Skin of body (tissue), 2 donors: ENCODE measurements around the gene AUTS2. TPM values are rescaled to one million over a fixed set of nuclear protein-coding genes. Genes with fewer than 3 reads are reported as not detected.
A peak's percentile ranks its signal among the peaks of the same experiment; 100 is the strongest.
"Not testable (repeated sequence)": the region's sequence is repeated elsewhere in the genome, so short reads cannot be mapped to it uniquely, and the experiment has no call there.

Experiments used
- DNase-seq: peaks from one replicate; lab custom pipeline; 2025; lab: John Stamatoyannopoulos, UW
- total RNA-seq: library from RNA; depleted of rRNA; stranded (reverse); fragments of >200 nt; gene quantifications from one replicate; pipeline ENCODE4 v1.2.3, GENCODE V29; 2014

AUTS2 gene
- total RNA-seq, 1 donor from 2014 or later = 61.0 TPM

DNA sequence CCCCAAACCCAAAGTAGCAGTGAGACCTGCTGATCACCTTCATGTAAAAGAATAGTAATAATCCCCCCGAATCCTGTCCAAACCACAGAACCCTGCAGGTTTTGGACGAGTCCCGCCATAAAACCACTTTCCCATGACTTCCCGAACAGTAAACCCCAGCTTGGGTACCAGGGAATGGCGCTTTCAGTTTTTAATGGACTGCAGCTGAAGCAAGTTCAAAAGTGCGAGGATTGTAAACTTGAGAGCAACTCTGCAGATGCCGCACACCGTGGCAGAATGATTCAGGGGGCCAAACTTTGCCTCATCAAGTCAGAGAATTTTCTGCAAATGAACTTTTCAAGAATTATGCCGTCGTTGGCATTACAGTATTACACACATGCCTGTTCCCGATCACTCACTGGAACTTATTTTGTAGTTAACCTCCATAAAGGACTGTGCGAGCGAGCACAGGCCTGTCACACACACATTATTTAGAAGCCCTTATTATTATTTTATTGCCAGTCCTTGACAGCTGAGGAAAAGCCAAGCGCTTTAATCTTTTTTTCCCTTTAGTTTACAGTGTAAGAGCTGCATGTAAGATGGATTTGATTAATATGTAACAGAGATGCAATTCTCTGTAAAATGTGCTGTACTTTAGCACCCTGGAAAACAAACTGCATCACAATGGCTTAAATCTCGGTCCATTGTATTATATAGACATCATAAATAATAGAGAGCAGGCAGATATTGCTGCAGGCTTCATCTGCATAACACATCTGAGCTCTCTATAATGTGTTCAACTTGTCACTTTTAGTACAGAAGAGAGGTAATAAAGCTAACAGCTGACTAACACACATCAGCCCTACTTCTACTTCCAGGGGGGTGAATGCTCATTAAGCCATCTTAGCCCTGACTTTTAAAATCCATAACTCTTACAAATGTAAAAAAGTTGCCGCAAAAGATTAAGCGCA is 1040.2 kb downstream of the AUTS2 start:
- DNase-seq = peak; percentile 55

GRCh38 chr7:70640266-70640833 is 1042.1 kb downstream of the AUTS2 start:
- no peak for DNase-seq

DNA sequence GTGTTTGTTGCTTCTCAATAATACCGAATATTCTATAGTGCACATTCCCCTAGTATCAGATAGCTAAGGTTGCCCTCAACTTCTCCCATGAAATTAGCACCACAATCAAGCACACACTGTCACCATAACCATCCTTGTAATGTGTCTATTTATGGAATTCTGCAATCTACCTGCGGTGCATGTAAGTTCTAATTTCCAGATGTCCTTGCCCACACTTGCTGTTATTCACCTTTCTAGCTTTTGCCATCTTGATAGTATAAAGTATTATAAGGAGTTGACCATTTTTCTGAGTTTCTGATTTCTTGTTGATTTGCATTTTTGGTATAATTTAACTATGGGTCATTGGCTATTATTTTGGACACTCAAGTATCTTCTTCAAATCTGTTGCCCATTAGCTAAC is 1043.6 kb downstream of the AUTS2 start:
- no peak for DNase-seq

DNA sequence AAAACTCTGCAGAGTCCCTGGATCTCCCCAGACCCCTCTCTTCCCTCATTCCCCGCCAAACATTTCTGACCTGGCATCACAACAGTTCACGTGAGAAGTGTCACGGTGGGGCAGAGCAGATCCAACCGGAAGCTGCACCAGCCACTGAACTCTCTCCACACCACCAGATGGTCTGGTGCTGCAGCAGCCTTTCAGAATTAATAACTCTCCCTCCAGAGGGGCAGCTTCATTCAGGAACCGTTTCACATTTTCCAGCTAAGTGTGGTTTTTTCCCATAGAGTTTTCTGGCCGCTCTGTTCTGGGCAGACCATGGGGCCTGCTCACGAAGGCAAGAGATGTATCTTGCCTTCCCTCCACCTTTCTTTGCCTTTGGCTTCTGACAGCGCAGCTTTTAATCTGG is 1047.0 kb downstream of the AUTS2 start:
- no peak for DNase-seq

DNA sequence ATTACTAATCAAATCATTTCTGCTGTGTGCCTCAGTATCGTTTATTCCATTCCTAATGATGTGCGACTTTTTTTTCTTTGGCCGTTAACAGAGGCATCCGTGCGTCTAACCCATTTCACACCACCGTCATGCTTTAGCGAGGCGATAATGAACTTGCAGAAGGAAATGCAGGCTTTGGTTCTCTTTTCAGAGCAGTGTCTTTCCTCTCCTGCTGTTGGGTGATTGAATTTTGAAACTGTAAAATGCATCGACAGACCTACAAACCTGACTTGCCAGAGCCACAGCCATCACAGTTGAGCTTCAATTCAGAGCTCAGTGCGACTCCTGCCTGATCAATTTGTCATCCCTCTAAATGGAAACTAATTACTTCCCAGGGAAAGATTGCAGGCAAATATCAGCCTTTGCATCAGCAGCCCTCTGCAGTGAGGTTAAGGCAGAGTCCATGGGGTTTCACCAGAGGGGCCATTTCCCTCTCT is 1047.6 kb downstream of the AUTS2 start:
- DNase-seq = no peak

- no peak for DNase-seq
Measured at GRCh38 chr7:70646536-70647248, 1048.4 kb downstream of the AUTS2 start.

DNA sequence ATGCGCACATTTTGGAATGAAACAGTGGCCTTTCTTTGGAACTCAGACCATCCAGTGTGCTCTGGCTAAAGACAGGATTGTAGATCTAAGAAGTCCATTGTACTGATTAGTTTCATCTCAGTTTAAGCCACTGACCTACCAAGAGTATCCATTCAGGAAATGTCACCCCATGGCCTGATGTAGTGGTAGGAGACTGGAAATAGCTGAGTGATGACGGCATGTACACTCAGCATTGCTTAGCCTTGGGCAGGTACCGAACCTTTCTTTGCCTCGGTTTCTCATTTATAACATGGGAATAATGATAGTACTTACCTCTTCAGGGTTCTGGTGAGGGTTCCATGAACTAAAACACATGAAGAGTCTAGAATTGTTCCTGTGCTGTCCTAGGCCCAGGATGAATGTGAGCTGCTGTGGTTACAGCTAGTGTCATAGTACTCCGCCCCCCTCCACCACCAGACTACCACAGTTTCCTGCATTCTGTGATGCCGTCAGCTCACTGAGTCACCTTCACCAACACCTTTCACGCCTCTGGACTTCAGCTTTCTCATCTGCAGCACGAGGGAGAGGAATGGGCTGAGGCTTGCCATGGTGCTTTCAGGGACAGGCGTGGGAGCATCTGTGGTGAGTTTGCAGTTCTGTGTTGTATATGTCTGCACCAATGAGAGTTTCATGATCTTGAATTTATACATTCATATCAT is 1049.7 kb downstream of the AUTS2 start:
- DNase-seq = no peak

DNA sequence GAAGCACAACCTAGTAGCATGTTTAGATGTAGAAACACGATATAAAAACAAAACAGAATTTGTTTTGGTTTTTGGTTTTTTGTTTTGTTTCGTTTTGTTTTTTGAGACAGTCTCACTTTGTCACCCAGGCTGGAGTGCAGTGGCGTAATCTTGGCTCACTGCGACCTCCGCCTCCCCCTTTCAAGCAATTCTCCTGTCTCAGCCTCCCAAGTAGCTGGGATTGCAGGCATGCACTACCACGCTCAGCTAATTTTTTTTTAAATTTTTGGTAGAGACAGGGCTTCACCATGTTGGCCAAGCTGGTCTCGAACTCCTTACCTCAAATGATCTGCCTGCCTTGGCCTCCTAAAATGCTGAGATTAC is 1050.2 kb downstream of the AUTS2 start:
- not testable (repeated sequence) for DNase-seq

GRCh38 chr7:70649323-70649722 is 1051.0 kb downstream of the AUTS2 start:
- DNase-seq = no peak

GRCh38 chr7:70654146-70654545 is 1055.9 kb downstream of the AUTS2 start:
- DNase-seq = no peak

DNA sequence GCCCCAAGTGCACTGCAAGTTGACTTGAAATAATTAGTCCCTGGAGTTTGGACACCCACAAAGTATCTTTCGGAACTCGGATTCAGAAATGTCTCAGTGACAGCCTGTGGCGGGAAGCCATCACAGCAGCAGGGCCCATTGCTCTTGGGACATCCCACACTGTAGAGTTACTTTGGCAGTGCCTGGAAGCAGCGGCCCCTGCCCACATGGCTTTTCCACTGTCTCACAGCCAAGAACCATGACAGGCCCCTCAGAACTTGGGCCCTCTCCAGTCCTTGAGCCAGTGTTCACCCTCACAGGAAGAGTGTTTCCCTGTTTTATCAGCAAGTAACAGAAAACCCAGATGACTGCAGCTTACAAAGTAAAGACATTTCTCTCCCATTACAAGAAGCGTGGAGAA is 1056.7 kb downstream of the AUTS2 start:
- no peak for DNase-seq

GRCh38 chr7:70655694-70656093 is 1057.4 kb downstream of the AUTS2 start:
- DNase-seq = no peak

GRCh38 chr7:70657571-70657970 is 1059.3 kb downstream of the AUTS2 start:
- DNase-seq = no peak

GRCh38 chr7:70657989-70658632 is 1059.8 kb downstream of the AUTS2 start:
- no peak for DNase-seq

- no peak for DNase-seq
Measured at GRCh38 chr7:70659263-70659662, 1061.0 kb downstream of the AUTS2 start.

GRCh38 chr7:70660154-70660818 is 1062.0 kb downstream of the AUTS2 start:
- DNase-seq = no peak

GRCh38 chr7:70660819-70661191 is 1062.5 kb downstream of the AUTS2 start:
- DNase-seq = no peak

- DNase-seq = no peak
Measured at GRCh38 chr7:70663680-70664079, 1065.4 kb downstream of the AUTS2 start.

- no peak for DNase-seq
Measured at GRCh38 chr7:70665997-70666396, 1067.7 kb downstream of the AUTS2 start.

- no peak for DNase-seq
Measured at GRCh38 chr7:70667406-70667805, 1069.1 kb downstream of the AUTS2 start.
